Heart left ventricle (tissue), 13 donors: ENCODE measurements around the gene NEB.

Experiments
- POLR2A ChIP-seq, 2 donors: fragments of 450-650 bp; IDR thresholded peaks; one replicate each; pipeline ENCODE4 v1.6.1; 2017; ENCODE audit warnings: antibody characterized with exemption in 2 of 2, mild to moderate bottlenecking in 2 of 2, moderate library complexity in 2 of 2
- TF ChIP-seq, protein P1 (sequence below), 12 donors: fragments of 200-600 bp; sonication (generic) in 4 of 12; IDR thresholded peaks; one replicate each; pipeline versions ENCODE4 v1.5.0 to v1.8.0; 2018 to 2022; ENCODE audit warnings: antibody characterized with exemption in 12 of 12, mild to moderate bottlenecking in 5 of 12
- donor health status: ischemic (EF 13 %, LVEDD 7.1; RV severe dilation, severe dysfunction).
- donor health status: DM: no; HTN: yes; CAD: no.
- donor health status: DM: no; HTN: no; CAD: no.
- donor health status: ischemic (EF 25% LVEDD 6.9; RV normal size, moderate dysfunction).
- donor health status: ischemic (EF 25% LVEDD 5.7; RV mildly dilated, moderate dysfunction).
- donor health status: ischemic (EF 35%, LVEDD 5.7; RV mildly dilated, moderate dysfunction).
- donor health status: nonischemic (EF 11% LVEDD 7.7; RV severe dilation, severe dysfunction).
- donor health status: DM: yes; HTN: yes; CAD: no.
- donor health status: PGD.
- donor health status: ischemic (EF 29% LVEDD 5.4; RV normal size, mild dysfunction).
- donor health status: nonischemic (EF 23%, LVEDD 6.1; RV moderate dilation, normal function).

DNA sequence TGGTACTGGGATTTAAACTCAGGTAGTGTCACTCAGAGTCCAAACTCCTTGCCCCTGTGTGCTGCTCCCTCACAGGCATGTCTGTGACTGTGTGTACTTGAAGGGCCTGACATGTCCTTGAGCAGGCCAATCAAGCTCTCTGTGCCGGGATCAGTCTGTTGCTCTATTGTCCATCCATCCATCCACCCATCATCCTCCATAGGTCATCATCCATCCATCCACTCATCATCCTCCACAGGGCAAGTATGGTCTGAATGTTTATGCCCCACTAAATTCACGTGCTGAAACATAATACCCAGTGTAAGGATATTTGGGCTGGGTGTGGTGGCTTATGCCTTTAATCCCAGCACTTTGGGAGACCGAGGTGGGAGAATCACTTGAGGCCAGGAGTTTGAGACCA is 24.5 kb upstream of the NEB start:
- no peak for TF ChIP-seq POLR2A (IDR thresholded peaks at IDR 0.05)
- TF ChIP-seq, protein P1, sequence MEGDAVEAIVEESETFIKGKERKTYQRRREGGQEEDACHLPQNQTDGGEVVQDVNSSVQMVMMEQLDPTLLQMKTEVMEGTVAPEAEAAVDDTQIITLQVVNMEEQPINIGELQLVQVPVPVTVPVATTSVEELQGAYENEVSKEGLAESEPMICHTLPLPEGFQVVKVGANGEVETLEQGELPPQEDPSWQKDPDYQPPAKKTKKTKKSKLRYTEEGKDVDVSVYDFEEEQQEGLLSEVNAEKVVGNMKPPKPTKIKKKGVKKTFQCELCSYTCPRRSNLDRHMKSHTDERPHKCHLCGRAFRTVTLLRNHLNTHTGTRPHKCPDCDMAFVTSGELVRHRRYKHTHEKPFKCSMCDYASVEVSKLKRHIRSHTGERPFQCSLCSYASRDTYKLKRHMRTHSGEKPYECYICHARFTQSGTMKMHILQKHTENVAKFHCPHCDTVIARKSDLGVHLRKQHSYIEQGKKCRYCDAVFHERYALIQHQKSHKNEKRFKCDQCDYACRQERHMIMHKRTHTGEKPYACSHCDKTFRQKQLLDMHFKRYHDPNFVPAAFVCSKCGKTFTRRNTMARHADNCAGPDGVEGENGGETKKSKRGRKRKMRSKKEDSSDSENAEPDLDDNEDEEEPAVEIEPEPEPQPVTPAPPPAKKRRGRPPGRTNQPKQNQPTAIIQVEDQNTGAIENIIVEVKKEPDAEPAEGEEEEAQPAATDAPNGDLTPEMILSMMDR (IDR thresholded peaks at IDR 0.05): no peak
